GM18909 (cell line): ENCODE measurements around the gene RPS19.
A peak's percentile ranks its signal among the peaks of the same experiment; 100 is the strongest.

Source experiments
- ATAC-seq: cut with Tn5 transposase; IDR thresholded peaks from one replicate; pipeline ENCODE4 v1.9.1; 2021; ENCODE audit warnings: mild to moderate bottlenecking; ENCODE audit not compliant: unreplicated experiment, poor library complexity

Gene RPS19

GRCh38 chr19:41877916-41878905 is 18.2 kb downstream of the RPS19 start:
- no peak for ATAC-seq

GRCh38 chr19:41879080-41879479 is 19.0 kb downstream of the RPS19 start:
- no peak for ATAC-seq

GRCh38 chr19:41879670-41880328 is 19.7 kb downstream of the RPS19 start:
- ATAC-seq: no peak

GRCh38 chr19:41880329-41880708 is 20.3 kb downstream of the RPS19 start:
- ATAC-seq: no peak

- ATAC-seq: no peak
These were observed 22.8 kb downstream of the RPS19 start, which contains the start of gene ARHGEF1 for GRCh38 chr19:41882568-41883462. Gene ARHGEF1 (plus strand): TSS chr19:41883184. CDS start chr19:41888083, 4,899 bp downstream.

- no peak for ATAC-seq
These were observed 23.4 kb downstream of the RPS19 start for GRCh38 chr19:41883463-41883820.

- ATAC-seq: peak; percentile 79
These were observed 24.0 kb downstream of the RPS19 start for GRCh38 chr19:41883821-41884733.

GRCh38 chr19:41886761-41887710 is 27.0 kb downstream of the RPS19 start:
- no peak for ATAC-seq

- no peak for ATAC-seq
These were observed 27.8 kb downstream of the RPS19 start for GRCh38 chr19:41887711-41888382.

- ATAC-seq: no peak
These were observed 28.9 kb downstream of the RPS19 start for GRCh38 chr19:41888926-41889325.

- ATAC-seq: no peak
These were observed 29.8 kb downstream of the RPS19 start for GRCh38 chr19:41889896-41890295.

GRCh38 chr19:41890936-41891335 is 30.9 kb downstream of the RPS19 start:
- ATAC-seq: no peak

- no peak for ATAC-seq
These were observed 32.3 kb downstream of the RPS19 start for GRCh38 chr19:41892173-41892902.

- no peak for ATAC-seq
These were observed 33.8 kb downstream of the RPS19 start for GRCh38 chr19:41893899-41894298.

GRCh38 chr19:41894350-41894749 is 34.3 kb downstream of the RPS19 start:
- no peak for ATAC-seq

- no peak for ATAC-seq
These were observed 35.9 kb downstream of the RPS19 start for GRCh38 chr19:41895745-41896580.
